Tibial nerve (tissue), 4 donors: Measurements from ENCODE around the gene HMX1.

ENCODE experiments used
- EP300 ChIP-seq, 2 donors: sonication (generic); formaldehyde crosslinking; IDR thresholded peaks; one replicate each; pipeline ENCODE4 v1.6.1; 2017; ENCODE audit warnings: antibody characterized with exemption in 2 of 2, mild to moderate bottlenecking in 1 of 2
- POLR2A ChIP-seq, 2 donors: fragments of 450-650 bp; IDR thresholded peaks; one replicate each; pipeline ENCODE4 v1.6.1; 2017; ENCODE audit warnings: antibody characterized with exemption in 2 of 2, mild to moderate bottlenecking in 2 of 2, moderate library complexity in 2 of 2
- TF ChIP-seq, protein P1 (sequence below), 5 experiments: fragments of 200-600 bp in 3 of 5; fragments of 450-650 bp in 2 of 5; sonication (generic) in 3 of 5; IDR thresholded peaks; one replicate each; pipeline ENCODE4 v1.5.1; 2016 to 2019; ENCODE audit warnings: antibody characterized with exemption in 5 of 5, mild to moderate bottlenecking in 3 of 5, moderate library complexity in 2 of 5

DNA sequence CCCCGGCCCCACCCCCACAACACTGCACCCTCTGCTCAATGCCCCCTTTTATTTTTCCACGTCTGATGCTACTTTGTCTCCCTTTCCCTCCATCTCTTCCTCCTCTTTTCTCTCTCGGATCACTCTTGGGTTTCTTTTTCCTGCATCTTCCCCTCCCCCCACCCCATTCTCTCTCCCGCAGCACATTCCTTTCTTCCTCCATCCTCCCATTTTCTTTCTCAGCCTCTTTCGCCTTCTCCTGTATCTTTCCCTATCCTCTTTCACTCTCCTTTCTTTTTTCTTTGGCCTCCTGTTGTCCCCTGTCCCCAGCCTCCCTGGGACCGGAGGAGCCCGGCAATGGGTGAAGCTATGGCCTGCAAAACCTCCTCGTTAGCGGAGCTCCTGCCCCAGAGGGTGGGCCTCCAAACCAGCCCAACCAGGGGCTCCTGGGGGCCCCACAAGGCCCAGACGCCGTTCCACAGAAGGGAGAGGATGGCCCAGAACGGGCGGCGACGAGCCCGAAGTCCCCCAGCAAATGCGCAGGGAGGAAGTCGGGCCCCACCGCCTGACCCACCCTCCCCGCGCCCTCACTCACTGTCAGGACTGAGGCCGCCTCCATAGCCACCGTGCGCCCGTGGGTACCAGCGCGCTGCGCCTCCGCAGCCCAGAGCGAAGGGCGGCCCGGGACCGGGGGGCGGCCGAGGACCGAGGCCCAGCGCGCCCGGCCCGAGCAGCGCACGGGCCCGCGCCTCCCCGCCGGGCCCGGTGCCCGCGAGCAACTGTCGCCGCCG, 807 bp downstream of the HMX1 start:
- TF ChIP-seq, protein P1, sequence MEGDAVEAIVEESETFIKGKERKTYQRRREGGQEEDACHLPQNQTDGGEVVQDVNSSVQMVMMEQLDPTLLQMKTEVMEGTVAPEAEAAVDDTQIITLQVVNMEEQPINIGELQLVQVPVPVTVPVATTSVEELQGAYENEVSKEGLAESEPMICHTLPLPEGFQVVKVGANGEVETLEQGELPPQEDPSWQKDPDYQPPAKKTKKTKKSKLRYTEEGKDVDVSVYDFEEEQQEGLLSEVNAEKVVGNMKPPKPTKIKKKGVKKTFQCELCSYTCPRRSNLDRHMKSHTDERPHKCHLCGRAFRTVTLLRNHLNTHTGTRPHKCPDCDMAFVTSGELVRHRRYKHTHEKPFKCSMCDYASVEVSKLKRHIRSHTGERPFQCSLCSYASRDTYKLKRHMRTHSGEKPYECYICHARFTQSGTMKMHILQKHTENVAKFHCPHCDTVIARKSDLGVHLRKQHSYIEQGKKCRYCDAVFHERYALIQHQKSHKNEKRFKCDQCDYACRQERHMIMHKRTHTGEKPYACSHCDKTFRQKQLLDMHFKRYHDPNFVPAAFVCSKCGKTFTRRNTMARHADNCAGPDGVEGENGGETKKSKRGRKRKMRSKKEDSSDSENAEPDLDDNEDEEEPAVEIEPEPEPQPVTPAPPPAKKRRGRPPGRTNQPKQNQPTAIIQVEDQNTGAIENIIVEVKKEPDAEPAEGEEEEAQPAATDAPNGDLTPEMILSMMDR (IDR thresholded peaks at IDR 0.05): no peak
- no peak for TF ChIP-seq POLR2A (IDR thresholded peaks at IDR 0.05)
- no peak for TF ChIP-seq EP300 (IDR thresholded peaks at IDR 0.05)
